NCI-H446 treated with DMSO at 0.1 percent for 48 hours (cell line): ENCODE data around the gene TP63.
"Not testable (repeated sequence)": the region's sequence is repeated elsewhere in the genome, so short reads cannot be mapped to it uniquely, and the experiment has no call there.

Experiments
- DNase-seq: peaks from one replicate; lab custom pipeline; 2025; lab: John Stamatoyannopoulos, UW

Gene TP63

DNA sequence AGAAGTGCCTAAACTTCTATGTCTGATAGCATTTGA is at the start of gene TP63:
Gene TP63 (plus strand): TSS at position 17 of the 36 bp plus-strand sequence. CDS start 127 bp downstream, outside the sequence.
- DNase-seq = no peak

DNA sequence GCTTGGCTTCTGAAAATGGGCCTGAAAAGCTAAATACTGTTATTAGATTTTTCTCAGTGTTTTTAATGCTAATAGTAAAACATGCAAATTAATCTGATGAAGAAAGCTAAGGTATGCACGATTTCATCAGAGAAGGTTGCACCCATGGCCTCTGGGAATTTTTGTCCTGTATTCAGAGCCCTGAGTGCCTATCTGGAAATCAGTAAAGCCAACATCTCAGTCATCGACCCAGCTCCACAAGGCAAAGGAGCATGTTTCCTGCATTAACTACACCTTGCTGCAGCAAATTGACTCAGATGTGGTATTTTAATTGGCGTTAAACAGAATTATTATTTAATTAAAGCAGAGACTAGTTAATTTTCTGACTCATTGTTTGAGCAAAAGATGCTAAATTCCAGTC is 49.0 kb upstream of the TP63 start:
- DNase-seq = no peak

- DNase-seq = no peak
Measured at GRCh38 chr3:189584645-189585044, 46.5 kb upstream of the TP63 start.

DNA sequence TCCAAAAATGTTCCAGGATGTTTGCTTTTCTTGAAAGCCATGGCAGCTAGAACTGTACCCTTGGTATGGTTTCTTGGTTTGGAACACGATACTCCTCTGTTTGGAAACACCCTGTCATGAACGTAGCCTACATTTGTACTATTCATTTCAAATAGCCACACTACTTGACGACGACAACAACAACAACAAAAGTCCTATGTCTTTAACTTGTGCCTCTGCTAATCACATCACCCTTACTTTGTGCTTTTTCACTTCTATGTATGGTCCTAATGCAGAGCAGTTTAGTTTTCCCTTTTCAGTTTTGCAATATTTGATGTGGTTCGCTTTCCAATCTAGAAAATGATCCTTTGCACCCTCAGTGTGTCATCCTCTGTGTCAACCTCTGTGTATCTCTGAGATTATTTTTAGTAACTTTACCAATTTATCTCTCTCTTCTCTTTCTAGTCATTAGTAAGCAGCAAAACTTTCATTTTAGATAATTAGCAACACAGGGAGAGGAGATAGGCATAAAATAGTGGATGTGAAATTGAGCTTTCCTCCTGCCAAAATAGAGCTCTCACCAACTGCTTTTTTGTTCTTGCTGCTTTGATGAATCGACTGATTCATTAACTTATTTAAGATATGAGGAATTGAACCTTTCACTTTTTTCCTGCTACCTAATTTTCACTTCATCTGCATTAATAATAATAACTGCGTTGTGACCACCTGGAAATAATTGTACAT is 44.1 kb upstream of the TP63 start:
- DNase-seq = no peak

GRCh38 chr3:189587664-189588040 is 43.5 kb upstream of the TP63 start:
- no peak for DNase-seq

DNA sequence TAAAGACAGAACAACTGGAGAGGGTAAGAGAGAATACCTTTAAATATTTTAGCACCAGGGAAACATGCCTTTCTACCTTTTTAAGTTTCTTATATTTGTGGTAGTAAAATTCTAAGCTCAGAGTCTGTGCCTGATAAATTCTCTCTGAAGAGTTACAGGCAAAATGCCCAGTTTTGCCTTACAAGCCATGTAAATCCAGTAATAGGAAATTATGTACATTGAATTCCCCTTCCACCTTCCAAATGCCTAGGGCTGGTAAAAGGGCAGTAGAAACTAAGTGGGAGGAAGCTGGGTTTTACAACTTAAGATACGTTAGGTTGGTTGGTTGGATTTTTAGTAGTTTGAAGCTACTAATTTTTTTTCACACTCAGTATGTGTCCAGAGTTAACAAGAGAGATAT is 43.1 kb upstream of the TP63 start:
- DNase-seq = no peak

DNA sequence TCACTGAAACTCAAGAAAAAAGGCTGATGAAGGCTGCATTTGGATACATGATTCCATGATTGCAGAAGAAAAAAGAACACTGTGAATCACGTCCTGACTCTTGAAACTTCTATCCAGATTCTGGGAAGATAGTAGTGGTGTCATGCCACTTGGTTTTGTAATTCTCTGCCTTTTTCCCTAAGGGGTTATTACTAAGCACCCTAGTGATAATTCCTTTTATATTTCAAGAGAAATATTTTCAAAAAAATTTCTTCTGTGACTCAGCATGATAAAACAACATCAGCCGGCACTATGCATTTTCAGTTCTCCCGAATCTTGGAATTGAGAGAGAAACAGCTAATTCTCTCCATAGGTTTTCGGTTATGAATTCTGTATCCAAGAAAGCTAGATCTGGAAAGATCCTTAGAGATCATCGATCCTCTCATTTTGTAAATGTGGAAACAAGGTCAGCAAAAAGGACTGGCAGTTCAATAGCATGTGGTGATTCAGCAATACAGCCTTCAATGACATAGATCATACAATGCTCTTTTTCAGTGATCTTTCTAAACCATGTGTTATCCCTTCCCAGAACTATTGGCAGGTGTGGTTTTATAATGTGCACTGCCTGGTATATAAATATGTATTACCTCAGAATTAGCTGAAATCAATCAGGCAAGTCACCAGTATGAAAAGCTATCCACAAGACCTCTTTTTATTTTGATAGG is 42.6 kb upstream of the TP63 start:
- no peak for DNase-seq

GRCh38 chr3:189589179-189589569 is 42.0 kb upstream of the TP63 start:
- no peak for DNase-seq

GRCh38 chr3:189590223-189590622 is 41.0 kb upstream of the TP63 start:
- no peak for DNase-seq

- no peak for DNase-seq
Measured at GRCh38 chr3:189593581-189593980, 37.6 kb upstream of the TP63 start.

DNA sequence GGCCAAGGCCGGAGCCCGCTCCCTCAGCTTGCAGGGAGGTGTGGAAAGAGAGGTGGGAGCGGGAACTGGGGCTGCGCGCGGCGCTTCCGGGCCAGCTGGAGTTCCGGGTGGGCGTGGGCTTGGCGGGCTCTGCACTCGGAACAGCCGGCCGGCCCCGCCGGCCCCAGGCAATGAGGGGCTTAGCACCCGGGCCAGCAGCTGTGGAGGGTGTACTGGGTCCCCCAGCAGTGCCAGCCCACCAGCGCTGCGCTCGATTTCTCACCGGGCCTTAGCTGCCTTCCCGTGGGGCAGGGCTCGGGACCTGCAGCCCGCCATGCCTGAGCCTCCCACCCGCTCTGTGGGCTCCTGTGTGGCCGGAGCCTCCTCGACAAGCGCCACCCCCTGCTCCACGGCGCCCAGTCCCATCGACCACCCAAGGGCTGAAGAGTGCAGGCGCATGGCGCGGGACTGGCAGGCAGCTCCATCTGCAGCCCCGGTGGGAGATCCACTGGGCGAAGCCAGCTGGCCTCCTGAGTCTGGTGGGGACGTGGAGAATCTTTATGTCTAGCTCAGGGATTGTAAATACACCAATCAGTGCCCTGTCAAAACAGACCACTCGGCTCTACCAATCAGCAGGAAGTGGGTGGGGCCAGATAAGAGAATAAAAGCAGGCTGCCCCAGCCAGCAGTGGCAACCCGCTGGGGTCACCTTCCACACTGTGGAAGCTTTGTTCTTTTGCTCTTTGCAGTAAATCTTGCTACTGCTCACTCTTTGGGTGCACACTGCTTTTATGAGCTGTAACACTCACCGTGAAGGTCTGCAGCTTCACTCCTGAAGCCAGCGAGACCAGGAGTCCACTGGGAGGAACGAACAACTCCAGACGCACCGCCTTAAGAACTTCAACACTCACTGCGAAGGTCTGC is 34.9 kb upstream of the TP63 start:
- DNase-seq = not testable (repeated sequence)

DNA sequence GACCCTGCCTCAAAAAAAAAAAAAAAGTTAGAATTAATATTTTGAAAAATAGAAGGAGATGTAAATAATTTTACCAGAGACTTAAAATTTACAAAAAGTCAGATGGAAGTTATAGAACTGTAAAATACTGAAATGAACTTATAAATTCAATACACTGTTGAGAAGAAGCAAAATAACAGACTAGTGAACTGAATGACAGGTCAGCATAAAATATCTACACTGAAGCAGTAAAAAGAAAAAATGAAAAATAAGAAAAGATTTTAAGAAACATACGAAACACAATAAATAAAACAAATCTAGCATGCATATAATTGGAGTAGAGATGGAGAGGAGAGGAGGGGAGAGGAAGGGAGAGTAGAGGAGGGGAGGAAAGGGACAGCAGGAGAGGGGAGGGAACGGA is 33.3 kb upstream of the TP63 start:
- DNase-seq = no peak

- no peak for DNase-seq
Measured at GRCh38 chr3:189598530-189599225, 32.5 kb upstream of the TP63 start.

GRCh38 chr3:189602471-189602870 is 28.7 kb upstream of the TP63 start:
- DNase-seq = no peak

GRCh38 chr3:189605717-189606116 is 25.5 kb upstream of the TP63 start:
- DNase-seq = no peak

- no peak for DNase-seq
Measured at GRCh38 chr3:189606774-189607173, 24.4 kb upstream of the TP63 start.

DNA sequence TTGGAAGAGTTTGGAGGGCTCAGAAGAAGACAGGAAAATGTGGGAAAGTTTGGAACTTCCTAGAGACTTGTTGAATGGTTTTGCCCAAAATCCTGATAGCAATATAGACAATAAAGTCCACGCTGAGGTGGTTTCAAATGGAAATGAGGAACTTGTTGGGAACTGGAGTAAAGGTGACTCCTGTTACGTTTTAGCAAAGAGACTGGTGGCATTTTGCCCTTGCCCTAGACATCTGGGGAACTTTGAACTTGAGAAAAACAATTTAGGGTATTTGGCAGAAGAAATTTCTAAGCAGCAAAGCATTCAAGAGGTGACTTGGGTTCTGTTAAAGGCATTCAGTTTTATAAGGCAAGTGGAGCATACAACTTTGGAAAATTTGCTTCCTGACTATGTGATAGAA is 18.5 kb upstream of the TP63 start:
- DNase-seq = not testable (repeated sequence)

DNA sequence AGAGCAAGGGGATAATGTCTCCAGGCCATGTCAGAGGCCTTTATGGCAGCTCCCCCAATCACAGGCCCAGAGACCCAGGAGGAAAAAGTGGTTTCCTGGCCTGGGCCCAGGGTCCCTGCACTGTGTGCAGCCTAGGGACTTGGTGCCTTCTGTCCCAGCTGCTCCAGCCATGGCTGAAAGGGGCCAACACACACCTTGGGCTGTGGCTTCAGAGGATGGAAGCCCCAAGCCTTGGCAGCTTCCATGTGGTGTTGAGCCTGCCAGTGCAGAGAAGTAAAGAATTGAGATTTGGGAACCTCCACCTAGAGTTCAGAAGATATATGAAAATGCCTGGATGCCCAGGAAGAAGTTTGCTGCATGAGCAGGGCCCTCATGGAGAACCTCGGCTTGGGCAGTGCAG is 18.1 kb upstream of the TP63 start:
- DNase-seq = no peak

- no peak for DNase-seq
Measured at GRCh38 chr3:189621948-189622603, 9.1 kb upstream of the TP63 start.

- no peak for DNase-seq
Measured at GRCh38 chr3:189622629-189623028, 8.6 kb upstream of the TP63 start.

DNA sequence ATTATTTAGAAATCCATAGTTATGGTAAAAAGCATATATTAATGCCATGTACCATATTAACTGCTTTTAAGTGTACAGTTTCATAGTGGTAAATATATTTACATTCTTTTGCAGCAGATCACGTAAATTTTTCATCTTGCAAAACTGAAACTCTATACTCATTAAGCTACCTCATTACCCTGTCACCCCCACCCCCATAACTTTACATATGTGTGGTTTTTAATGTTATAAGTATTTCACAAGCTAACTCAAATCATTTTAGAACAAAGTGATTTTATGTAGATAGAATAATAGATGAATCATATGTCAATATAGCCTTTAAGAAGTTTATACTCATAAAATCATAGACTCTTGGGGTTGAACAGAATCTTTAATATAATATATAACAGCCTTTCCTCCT is 7.1 kb upstream of the TP63 start:
- DNase-seq = no peak

GRCh38 chr3:189625071-189625470 is 6.1 kb upstream of the TP63 start:
- DNase-seq = no peak
